SK-MEL-5 (cell line): ENCODE data around the gene TRAK1. TPM values are rescaled to one million over a fixed set of nuclear protein-coding genes. Genes with fewer than 3 reads are reported as not detected.

Experiments
- DNase-seq: peaks from one replicate; pipeline ENCODE4 v3.0.0-alpha.2; 2016; ENCODE audit warnings: low read depth, low spot score
- in situ Hi-C: cut with HindIII; loops from 2 replicates; pipeline ENCODE4 v1.10.0; 2016; ENCODE audit warnings: low sequenced_read_pairs, high pct_unique_total_duplicates, low pct_unique_long_range_greater_than_20kb
- total RNA-seq: library from RNA; depleted of rRNA; stranded (reverse); fragments of >200 nt; shearing (Covaris generic); gene quantifications from 2 replicates; pipeline ENCODE4 v1.2.3, GENCODE V29; 2014

Gene TRAK1
- total RNA-seq, 1 experiment from 2014 or later: 30.8 TPM

DNA sequence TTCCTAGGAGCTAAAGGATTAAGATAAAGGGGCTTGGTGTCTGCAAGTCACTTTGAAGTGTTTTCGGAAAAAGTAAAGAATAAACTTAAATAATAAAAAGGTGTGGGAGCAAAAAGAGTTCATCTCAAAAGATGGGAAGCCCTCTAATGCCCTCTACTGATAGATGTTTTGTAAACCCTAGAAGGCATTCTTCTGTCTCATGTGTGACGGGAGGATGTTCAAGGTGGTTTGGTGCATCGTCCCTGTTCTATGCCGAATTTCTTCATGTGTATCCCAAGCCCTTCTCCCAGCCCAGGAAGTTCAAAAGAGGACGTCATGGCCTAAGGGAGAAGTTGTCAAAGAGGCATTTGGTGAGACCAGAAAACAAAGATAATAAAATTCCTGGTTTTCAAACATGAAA, 137.6 kb downstream of the TRAK1 start:
- DNase-seq: peak; percentile 62
- in situ Hi-C loops: no loop called here

DNA sequence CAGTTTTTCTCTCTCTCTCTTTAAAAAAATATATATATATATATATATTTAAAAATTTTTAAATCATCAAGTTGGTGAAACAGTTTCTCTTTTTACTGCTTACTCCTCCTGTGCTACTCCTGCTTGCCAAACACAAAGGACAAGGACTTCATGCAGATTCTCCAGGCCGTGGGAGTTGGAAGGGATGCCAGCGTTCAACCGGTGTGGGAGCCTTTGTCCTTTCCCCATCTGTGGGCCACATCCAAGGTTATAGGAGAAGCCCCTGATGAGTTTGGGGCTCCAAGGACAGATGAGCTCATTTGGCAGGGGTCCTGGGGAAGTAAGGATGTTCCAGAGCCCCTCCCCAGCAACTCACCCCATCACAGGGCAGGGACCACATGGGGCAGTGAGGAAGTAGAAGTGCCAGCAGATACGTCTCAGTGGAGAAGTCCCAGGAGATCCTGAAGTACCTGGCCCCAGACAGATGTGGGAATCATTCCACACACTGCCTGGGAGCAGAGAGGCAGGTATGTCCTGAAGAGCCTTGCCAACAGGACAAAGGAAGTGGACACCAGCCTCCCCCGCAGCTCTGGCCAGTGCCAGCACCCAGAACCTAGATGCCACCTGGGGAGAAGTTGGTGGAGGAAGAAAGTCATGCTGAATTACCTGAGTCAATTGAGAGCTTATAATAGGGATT, 138.2 kb downstream of the TRAK1 start:
- in situ Hi-C loops: no loop called here
- no peak for DNase-seq

DNA sequence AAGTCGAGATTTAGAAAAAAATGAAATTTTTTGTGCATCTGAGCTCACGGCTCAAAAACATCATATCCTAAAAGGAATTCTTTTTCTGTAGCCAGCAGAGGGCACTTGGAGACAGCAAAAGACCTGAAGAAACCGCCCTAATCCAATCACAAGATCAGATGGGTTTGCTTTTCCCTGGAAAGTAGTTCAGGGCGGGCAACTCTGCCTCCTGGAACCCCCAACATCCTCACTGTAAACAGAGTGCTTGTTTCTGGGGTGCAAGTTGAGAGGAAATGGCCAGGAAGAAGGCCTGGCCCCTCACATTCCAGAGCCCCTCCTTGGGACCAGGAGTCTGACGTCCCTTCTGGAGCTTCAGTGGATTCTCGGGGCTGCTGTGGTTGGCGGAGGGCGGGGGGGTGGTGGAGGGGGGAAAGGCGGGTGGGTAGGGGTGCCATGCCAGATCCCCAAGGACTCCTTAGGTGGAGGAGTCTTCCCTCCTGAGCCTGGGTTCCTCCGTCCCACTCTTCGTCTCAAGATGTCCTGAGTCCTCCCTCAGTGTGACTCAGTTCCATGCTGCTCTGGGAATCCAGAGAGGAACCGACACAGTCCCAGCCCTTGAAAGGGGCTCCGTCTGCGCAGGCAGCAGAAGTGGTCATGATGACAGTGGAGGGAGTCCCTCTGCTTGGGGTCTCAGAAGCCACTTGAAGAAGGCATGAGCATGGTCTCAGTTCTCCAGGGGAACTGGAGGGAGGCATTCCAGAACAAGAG, 139.0 kb downstream of the TRAK1 start:
- peak; percentile 76 for DNase-seq
- in situ Hi-C loops: no loop called here

DNA sequence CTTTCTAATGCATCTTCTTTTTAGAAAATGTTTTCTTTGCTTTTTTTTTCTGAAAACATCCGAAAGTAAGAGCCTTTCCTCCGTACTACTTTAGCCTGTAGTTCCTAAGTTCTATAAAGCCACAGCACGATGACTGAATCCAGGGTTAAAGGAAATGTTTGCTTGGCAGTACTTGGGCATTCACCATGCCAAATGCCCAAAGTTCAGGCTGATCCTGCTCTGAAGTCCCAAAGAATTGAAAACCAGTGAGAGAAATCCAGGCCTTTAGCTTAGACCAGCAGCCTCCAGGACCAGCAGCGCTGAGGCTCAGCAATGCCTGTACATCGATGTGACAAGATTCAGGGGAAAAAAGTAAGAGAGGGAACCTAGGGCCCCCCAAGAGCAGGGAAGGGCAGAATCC, 139.7 kb downstream of the TRAK1 start:
- DNase-seq: no peak
- in situ Hi-C loops: no loop called here

DNA sequence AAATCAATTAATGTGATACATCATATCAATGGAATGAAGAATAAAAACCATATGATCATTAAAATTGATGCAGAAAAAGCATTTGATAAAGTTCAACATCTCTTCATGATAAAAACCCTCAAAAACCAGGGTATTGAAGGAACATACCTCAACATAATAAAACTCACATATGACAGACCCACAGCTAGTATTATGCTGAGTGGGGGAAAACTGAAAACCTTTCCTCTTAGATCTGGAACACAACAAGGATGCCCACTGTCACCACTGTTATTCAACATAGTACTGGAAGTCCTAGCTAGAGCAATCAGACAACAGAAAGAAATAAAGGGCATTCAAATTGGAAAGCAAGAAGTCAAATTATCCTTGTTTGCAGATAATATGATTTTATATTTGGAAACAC, 144.4 kb downstream of the TRAK1 start:
- in situ Hi-C loops: no loop called here
- DNase-seq: no peak

DNA sequence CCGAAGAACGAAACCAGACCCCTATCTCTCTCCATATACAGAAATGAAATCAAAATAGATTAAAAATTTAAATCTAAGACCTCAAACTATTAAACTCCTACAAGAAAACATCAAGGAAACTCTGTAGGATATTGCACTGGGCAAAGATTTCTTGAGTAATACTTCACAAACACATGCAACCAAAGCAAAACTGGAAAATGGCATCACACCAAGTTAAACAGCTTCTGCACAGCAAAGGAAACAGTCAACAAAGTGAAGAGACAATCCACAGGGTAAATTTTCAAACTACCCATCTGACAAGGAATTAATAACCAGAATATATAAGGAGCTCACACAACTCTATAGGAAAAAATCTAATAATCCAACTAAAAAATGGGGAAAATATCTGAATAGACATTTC, 145.5 kb downstream of the TRAK1 start:
- no peak for DNase-seq
- in situ Hi-C loops: no loop called here

DNA sequence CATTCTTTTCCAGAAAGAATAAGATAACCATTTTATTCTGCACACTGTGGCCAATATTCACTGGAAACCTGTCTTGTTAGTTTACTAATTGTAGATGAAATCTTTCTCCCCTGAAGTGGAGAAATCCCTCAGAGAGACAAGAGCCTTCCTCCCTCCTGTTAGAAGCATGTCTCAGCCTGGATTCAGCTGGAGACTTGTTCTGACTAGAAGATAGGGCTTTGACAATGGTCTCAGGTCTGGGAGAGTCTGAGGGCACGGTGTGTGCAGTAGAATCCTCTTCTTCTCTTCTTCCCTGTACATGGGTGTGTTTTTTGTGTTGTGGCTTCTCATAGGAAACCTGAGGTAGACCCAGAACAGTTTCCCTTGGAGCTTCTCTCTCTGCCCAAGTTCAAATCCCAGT, 154.9 kb downstream of the TRAK1 start:
- no peak for DNase-seq
- in situ Hi-C loops: no loop called here

DNA sequence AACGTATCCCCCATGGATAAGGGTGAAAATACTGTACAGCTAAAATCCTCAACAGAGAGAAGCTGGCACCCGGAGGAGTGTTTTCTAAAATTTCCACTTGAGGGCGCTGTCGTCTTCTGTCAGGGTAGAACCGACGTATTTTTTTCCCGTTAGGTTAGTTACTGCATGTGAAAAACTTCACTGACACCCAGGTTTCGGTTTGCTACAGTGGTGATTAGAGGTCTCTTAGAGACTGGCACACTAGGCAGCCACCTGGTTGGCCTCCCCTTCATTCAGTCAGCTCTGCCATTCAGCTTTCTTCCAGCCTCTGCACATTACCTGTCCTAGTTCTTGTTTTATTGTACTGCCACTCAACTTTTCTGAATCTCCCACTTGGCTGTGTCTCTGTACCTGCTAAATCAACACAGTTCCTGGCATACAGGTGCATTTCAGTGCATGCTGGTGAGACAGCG, 156.4 kb downstream of the TRAK1 start:
- in situ Hi-C loops: no loop called here

DNA sequence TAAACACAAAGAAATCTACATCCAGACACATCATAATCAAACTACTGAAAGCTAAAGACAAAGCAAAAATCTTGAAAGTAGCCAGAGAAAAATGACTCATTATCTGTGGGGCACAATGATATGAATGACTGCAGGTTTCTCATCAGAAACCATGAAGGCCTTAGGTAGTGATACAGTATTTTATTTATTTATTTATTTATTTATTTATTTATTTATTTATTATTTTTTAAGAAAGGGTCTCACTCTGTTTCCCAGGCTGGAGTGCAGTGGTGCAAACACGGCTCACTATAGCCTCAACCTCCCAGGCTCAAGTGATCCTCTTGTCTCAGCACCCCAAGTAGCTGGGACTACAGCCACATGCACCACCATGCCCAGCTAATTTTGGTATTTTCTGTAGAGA, 159.6 kb downstream of the TRAK1 start:
- DNase-seq: no peak
- in situ Hi-C loops: no loop called here

More for the DNA sequence above, 156.4 kb downstream of the TRAK1 start:
- DNase-seq: peak; percentile 78

DNA sequence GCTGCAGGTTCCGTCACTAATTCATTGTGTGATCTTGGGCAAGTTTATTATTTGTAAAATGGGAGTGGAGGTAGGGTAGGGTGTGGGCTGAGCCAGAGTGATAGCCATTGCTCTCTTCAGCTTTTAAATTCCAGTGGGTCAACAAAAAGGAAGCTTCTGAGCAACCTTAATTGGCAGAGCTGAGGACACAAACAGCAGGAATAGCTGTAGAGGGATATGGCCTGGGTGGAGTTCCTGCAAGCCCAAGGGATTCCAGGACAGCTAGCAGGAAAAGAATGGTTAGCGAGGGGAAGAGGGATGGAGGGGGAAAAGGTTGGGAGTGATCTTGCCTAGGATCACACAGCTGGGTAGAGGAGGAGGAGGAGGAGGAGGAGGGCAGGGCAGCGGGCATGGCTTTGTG, 163.4 kb downstream of the TRAK1 start:
- in situ Hi-C loops: no loop called here

DNA sequence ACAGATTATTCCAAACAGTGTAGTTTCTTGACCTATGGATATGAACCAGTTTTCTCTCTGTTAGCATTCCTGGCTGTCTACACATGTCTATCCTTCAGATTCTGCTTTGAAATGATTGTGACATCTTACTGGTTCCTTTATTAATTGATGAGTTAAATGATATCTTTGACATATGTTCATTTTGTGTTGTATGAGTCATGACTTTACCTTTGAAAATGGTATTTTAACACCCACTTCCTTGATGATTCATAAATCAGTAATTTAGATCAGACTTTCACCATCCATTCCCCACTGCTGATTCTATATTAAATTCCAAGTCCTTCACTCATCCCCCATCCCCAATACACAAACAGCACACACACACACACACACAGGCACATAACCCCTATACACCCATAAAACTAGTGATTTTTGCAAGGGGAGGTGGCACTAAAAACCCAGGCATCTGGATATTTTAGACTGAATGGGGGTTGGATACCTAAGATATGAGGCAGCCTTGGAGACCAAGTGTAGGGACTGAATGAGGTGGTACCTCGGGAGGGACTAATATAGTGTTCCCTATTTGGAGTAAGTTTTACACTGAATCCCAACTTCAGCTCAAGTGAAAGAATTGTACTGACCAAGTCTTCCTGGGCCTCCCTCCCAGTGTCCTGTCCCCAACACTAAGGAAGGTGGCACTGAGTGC, 165.1 kb downstream of the TRAK1 start:
- DNase-seq: no peak
- in situ Hi-C loops: no loop called here

More for the DNA sequence above, 163.4 kb downstream of the TRAK1 start:
- DNase-seq: no peak

DNA sequence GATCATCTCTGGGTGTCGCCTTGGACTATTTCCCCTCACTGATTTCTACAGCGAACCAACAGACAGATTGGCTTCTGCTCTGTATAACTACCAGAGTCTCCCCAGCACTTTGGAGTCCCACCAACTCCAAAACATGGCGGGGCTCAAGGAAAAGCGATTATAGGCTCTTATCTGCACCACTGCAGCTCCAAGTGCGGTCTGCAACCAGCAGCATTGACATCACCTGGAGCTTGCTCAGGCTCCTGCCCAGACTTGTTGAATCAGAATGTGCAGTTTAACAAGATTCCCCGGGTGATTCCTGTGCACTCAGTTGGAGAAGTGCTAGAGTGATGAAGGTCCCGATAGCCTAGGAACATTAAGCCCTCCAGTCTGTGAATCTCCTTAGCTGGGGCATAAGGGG, 165.8 kb downstream of the TRAK1 start:
- in situ Hi-C loops: no loop called here
- DNase-seq: no peak

DNA sequence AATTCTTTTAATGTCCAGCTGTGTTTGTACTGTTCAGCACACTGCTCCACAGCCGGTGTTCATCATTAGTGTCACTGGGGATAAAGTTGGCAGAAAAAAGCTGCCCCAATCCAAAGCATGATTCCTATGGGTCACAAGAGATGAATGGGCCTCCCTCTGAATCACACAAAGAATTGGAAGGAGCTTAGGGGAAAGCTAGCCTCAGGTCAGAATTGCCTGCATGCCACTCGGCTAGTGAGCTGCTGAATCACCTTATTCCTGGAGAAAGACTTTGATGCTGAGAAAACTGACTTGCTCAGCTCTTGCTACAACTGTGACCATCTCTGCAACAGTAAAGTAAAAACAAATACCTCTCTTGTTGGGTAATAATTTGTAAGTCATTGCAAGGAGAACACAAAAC, 171.4 kb downstream of the TRAK1 start:
- in situ Hi-C loops: no loop called here
- no peak for DNase-seq

DNA sequence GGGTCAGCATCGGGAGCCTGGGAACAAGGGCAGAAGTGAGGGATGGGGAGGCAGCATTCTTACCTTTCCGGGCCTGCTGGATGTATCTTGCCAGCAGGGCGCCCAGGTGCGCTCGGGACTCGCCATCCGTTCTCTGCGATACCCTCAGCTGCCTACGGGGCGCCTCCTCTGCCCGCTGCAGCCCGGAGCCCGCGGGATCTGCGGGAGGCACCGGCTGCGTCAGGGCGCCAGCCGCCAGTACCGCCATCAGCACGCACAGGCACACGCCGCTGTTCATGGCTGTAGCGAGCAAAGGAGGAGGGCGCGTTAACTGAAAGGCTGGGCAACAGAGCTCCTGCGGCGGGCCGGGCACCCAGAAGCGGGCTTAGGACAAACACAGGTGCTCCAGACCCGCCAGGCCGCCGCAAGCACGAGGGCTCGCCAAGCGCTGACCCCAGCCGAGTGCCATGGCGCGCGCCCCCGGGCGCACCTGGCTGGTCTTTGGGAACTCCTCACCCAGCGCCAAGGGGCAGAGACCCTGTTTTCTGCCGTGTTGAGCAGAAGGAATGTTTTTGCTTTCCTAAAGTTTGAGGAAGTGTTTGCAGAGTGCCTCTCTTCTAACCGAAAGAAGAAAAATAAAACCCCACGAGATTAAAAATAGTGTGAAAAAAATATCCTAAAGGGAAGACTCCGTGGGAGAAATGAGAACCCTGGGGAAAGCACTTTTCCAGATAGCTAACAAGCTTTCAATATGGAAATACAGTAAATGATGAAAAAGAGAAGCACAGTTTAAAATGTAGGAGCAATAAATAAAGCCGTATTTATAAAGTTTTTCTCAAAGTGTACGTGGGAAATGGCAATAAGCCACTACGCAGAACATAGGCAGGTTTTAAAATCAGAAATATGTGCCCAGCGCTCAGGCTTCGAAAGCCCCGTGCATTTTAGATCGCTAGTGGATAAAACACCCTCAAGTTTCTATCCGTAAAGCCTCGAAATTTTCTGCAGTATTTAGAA, 172.5 kb downstream of the TRAK1 start:
- in situ Hi-C loops: no loop called here
- DNase-seq: no peak

DNA sequence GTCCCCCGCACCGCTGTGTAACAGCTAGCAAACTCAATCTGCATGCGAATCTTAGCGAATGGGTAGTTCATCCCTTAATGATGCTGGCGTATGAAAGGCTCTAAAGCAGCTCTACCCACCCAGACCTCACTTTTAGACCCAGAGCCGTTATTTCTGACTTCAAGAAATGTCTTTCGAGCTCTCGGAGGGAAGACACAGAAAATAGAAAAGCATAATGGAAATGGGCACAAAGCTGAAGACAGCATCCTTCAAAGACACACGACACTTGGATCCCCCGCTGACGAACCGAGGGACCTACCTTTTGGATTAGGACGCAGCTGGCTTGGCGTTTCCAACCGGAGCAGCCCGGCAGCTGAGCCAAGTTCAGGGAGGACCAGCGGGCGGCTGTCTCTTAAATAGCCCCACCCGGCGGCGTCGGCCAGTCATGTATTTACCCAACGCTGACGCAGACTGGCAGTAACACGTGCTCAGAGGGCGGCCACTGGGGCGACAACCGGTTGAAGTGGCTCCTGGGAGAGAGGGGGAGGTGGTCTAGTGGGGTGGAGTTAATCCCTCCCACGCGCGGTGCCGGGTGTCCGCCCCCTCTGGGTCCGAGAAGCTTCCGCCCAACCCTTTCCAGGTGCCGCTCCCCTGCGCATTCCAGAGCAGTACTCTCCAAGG, 173.4 kb downstream of the TRAK1 start:
- peak; percentile 20 for DNase-seq

DNA sequence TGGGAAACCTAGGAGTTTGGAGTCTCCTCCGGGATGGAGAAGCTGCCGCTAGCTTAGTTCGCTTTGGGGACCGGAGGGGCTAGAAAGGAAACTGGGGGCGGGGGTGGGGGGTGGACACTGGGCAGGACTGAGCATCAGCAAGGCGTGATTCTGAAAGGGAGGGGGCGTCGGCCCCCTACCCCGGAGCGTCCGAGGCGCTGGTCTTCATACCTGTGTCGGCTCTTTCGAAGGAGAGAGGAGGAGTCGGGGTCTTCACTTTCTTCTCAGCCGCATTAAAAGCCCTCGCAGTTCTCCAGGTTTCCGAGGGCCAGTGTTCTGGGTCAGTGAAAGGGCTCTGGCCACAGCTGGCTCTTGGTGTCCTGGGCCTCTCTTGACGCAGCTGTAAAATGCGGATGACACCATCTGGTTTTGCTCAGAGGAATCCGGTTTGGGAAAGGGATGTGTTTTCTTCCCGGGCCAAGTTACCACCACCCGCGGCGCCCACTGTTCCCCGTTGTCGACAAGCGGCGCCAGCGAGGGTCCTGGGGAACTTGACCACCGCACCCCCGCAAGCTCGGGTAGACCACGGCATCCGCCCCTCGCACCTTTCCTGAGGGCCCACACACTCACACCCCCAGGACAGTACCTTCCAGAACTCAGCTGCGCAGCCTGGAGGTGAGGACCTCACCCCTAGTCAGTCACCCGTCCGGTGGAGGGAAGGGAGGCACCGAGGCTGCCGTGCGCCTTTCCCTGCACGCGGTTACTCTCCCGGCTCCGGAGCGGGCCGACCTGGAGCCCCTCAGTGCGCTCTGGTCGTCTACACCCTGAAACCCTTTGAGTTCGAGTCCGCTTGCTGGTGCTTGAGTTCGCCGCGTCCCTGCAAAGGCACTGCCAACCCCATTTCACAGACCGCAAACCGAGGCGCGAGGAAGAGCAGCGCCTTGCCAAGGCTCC, 174.2 kb downstream of the TRAK1 start:
- in situ Hi-C loops: no loop called here
- DNase-seq: no peak

More for the DNA sequence above, 173.4 kb downstream of the TRAK1 start:
- in situ Hi-C loops: no loop called here
